Measurements from ENCODE around the gene GNAL.
A peak's percentile ranks its signal among the peaks of the same experiment; 100 is the strongest.
"Not testable (repeated sequence)": the region's sequence is repeated elsewhere in the genome, so short reads cannot be mapped to it uniquely, and the experiment has no call there.

Gene GNAL

DNA sequence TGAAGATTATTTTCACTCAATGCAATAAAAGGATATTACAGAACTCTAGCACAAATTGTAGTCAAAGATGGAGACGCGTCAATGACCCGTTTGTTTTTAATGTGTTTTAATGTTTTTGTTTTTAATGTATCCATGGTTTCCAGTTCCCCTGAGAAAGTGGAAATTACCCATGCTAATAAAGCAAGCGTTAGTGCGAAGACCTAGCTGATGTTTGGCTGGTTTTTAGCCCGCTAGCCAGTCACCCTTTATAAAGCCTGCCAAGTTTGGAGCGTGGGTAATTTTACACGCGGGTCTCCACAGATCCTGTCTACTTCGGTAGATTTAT is 161.7 kb downstream of the GNAL start:
- no peak for DNase-seq (ENCODE audit: low read depth)
- TF ChIP-seq, protein P1, sequence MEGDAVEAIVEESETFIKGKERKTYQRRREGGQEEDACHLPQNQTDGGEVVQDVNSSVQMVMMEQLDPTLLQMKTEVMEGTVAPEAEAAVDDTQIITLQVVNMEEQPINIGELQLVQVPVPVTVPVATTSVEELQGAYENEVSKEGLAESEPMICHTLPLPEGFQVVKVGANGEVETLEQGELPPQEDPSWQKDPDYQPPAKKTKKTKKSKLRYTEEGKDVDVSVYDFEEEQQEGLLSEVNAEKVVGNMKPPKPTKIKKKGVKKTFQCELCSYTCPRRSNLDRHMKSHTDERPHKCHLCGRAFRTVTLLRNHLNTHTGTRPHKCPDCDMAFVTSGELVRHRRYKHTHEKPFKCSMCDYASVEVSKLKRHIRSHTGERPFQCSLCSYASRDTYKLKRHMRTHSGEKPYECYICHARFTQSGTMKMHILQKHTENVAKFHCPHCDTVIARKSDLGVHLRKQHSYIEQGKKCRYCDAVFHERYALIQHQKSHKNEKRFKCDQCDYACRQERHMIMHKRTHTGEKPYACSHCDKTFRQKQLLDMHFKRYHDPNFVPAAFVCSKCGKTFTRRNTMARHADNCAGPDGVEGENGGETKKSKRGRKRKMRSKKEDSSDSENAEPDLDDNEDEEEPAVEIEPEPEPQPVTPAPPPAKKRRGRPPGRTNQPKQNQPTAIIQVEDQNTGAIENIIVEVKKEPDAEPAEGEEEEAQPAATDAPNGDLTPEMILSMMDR (IDR thresholded peaks at IDR 0.05; ENCODE audit: control insufficient read depth, extremely low read depth, insufficient read depth) = no peak
- H3K4me3 ChIP-seq (ENCODE audit: low read depth, low read length) = peak overlapping the region; percentile 100

DNA sequence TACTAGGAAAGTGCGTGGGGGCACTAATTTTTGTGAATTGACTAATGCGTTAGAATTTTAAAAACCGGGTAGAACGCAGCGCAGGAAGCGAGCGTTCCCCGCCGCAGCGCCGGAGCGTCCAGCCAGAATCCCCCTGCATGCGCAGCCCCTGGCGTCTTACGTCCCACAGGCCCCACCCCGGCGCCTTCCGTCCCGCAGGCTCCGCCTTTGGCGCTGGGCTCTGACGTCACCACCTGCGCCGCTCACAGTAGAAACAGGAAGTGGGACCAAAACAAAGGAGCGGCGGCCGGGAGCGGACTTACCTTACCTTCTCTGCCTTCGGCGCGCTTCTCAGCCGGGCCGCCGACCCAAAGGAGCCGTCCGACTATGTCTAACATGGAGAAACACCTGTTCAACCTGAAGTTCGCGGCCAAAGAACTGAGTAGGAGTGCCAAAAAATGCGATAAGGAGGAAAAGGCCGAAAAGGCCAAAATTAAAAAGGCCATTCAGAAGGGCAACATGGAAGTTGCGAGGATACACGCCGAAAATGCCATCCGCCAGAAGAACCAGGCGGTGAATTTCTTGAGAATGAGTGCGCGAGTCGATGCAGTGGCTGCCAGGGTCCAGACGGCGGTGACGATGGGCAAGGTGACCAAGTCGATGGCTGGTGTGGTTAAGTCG is 162.2 kb downstream of the GNAL start, which contains the start of gene CHMP1B:
CHMP1B (plus strand) TSS at position 268 of the 660 bp plus-strand sequence; CDS start at position 367, 99 bp downstream.
- TF ChIP-seq, protein P1 (IDR thresholded peaks at IDR 0.05; ENCODE audit: control insufficient read depth, extremely low read depth, insufficient read depth) = no peak
- H3K4me3 ChIP-seq (ENCODE audit: low read depth, low read length) = peak within 1 kb of the TSS; percentile 100
- peak; percentile 87 for DNase-seq (ENCODE audit: low read depth)

DNA sequence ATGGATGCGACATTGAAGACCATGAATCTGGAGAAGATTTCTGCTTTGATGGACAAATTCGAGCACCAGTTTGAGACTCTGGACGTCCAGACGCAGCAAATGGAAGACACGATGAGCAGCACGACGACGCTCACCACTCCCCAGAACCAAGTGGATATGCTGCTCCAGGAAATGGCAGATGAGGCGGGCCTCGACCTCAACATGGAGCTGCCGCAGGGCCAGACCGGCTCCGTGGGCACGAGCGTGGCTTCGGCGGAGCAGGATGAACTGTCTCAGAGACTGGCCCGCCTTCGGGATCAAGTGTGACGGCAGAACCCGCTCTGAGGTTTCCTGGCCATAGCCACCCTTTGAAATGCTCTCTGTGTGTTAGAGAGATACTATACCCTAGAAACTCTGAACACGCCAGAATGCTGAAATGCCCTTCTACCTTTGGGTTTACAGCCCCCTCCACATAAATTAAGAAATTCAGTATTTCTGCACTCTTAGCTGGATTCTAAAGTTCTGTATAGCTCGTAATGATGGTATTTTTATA is 162.8 kb downstream of the GNAL start:
- no peak for DNase-seq (ENCODE audit: low read depth)
- TF ChIP-seq, protein P1 (IDR thresholded peaks at IDR 0.05; ENCODE audit: control insufficient read depth, extremely low read depth, insufficient read depth) = no peak
- peak overlapping the region; percentile 100 for H3K4me3 ChIP-seq (ENCODE audit: low read depth, low read length)

DNA sequence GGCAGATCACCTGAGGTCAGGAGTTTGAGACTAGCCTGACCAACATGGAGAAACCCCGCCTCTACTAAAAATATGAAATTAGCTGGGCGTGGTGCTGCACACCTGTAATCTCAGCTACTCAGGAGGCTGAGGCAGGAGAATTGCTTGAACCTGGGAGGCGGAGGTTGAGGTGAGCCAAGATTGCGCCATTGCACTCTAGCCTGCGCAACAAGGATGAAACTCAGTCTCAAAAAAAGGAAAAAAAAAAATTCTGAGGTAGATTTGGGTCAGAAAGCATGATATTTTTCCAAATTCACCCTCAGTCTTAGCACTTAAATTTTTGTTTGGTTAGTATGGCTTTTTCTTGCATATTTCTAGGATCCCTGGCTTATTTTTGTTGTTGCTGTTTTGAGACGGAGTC is 165.5 kb downstream of the GNAL start:
- not testable (repeated sequence) for H3K4me3 ChIP-seq (ENCODE audit: low read depth, low read length); DNase-seq (ENCODE audit: low read depth)

DNA sequence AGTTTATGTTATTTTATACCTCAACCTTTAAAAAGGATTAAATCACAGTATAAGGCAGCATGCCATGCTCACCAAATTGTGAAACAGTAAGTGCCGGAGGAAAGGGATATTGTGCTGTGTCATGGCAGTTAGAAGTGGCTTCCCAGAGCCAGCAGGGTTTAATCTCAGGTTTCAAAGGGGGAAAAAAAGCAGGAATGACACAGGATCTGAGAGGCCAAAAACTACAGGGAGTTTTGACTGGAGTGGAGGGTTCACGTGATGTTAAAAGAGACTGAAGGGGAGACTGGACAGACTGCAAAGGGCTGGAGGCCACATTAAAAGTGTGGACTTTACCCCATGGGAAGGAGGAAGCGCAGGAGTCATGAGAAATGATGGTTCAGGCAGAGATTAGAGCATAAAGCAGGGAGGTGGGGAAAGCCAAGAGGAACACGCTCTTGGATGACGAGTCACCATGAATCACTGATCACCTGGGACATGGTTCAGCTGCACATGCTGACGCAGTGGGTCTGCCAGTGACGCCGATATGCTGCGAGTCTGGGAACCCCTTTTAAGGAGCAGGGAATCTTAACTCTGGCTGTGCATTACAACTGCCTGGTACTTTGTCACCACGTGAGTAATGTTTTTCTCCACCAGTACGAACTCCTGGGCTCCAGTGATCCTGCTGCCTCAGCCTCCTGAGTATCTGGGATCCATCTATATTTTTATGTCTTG is 168.3 kb downstream of the GNAL start:
- no peak overlapping the region for H3K4me3 ChIP-seq (ENCODE audit: low read depth, low read length)
- TF ChIP-seq, protein P1 (IDR thresholded peaks at IDR 0.05; ENCODE audit: control insufficient read depth, extremely low read depth, insufficient read depth) = no peak
- no peak for DNase-seq (ENCODE audit: low read depth)

DNA sequence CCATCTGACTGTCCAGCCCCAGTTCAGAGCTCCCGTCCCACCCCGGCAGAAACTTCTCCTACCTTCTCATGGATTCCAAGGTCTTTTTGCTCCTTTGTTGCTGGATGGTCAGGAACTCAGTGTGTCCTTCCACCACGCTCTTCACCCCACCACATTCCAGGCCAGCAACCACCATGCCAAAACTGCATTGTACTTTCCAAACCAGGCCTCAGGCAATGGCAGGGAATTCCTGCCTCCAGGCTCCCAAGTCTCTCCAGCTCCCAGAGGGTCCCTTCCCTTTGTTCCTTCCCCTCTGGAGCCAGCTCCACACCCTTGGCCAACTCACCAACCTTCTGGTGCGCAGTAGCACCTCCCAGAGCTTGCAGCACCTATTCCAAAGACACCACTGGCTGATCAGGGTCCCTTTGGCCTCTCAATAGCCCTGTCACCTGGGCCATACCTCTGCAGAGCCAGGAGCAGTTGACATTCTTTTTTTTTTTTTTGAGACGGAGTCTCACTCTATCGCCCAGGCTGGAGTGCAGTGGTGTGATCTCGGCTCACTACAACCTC is 170.3 kb downstream of the GNAL start:
- TF ChIP-seq, protein P1 (IDR thresholded peaks at IDR 0.05; ENCODE audit: control insufficient read depth, extremely low read depth, insufficient read depth) = no peak
- DNase-seq (ENCODE audit: low read depth) = no peak
- no peak overlapping the region for H3K4me3 ChIP-seq (ENCODE audit: low read depth, low read length)

DNA sequence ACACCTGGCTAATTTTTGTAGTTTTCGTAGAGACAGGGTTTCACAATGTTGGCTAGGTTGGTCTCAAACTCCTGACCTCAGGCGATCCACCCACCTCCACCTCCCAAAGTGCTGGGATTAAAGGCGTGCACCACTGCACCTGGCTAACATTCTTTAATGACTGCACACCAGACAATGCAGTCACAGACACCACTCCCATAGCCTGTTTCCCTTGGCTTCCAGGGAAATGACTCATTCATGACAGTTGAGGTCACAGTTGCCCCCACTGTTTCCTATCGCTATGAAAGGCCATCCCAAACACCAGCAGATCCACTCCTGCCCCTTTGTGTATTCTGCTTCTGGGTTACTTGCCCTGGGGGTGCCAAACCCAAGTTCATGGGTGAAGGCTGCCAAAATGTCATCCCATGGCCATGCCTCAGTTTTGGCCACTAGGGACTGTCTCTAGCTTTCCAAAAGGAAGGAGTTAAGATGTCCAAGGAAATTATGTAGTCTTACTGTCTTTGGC is 170.9 kb downstream of the GNAL start:
- no peak for DNase-seq (ENCODE audit: low read depth)
- no peak overlapping the region for H3K4me3 ChIP-seq (ENCODE audit: low read depth, low read length)

More for the DNA sequence above, 170.9 kb downstream of the GNAL start:
- TF ChIP-seq, protein P1 (IDR thresholded peaks at IDR 0.05; ENCODE audit: control insufficient read depth, extremely low read depth, insufficient read depth) = no peak
